NCI-H146 (cell line): ENCODE data around the gene MYH7B.
A peak's percentile ranks its signal among the peaks of the same experiment; 100 is the strongest.

Experiments used
- DNase-seq: peaks from one replicate; lab custom pipeline; 2025; lab: John Stamatoyannopoulos, UW

Gene MYH7B

DNA sequence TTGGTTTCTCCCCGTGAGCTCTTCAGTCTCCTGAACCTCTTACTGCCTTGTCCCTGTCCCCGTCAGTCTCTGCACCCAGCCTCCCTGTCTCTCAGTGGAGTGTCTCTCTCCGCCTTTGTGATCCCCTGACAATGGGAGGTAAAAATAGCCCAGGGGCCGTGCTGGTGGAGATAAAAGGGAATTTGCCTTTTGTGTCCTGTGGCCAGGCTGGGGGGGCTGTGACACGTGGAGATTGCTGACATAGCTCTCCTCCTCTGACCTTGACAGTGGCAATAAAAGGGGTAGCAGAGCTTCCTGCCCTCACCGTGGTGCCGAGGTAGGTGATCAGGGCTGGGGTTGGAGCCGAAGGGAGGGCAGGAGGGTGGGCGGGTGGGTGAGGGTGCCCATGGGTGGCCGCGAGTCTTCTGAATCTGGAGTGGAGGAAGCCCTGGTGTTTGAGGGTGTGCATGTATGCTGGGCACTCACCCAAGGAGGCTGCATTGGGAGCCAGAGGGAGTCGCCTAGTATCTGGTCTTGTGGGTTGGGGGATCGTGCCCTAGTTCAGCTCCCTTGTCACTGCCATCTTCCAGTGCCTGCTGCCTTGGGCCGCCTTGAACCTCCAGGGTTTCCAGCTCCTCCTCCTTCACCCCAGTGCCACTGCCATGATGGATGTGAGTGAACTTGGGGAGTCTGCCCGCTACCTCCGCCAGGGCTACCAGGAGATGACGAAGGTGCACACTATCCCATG lies 21.9 kb downstream of the MYH7B start:
- DNase-seq: peak; percentile 49

GRCh38 chr20:34978092-34978744 lies 22.6 kb downstream of the MYH7B start:
- no peak for DNase-seq

DNA sequence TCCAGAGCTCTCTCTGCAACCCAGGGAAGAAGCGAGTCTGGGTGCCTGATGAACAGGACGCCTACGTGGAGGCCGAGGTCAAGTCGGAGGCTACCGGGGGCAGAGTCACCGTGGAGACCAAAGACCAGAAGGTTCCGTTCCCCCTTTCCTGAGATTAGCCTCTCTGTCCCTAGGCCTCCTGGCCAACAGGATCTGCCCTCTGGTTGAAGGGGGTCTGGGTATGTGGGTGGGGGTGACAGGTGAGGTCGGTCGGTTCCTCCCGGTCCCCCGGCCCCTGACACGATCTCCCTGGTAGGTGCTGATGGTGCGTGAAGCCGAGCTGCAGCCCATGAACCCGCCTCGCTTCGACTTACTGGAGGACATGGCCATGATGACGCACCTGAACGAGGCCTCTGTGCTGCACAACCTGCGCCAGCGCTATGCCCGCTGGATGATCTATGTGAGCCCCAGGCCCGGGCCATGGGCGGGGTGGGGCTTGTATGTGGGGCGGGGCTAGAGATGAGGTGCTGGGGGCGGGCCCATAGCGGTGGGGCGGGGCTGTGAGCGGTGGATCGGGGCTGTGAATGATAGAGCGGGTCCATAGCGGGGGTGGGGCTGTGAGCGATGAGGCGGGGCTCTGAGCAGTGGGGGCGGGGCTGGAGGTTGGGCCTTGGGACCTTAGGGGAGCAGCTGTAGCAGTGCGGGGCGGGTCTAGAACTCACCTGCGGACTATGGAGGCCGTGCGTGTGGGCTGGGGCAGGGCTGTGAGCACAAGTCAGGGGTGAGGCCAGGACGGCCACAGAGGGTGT lies 23.9 kb downstream of the MYH7B start:
- DNase-seq: no peak

- peak; percentile 16 for DNase-seq
Observed at GRCh38 chr20:34980543-34981233, 25.0 kb downstream of the MYH7B start.

GRCh38 chr20:34982270-34983088 lies 26.8 kb downstream of the MYH7B start:
- DNase-seq: no peak

DNA sequence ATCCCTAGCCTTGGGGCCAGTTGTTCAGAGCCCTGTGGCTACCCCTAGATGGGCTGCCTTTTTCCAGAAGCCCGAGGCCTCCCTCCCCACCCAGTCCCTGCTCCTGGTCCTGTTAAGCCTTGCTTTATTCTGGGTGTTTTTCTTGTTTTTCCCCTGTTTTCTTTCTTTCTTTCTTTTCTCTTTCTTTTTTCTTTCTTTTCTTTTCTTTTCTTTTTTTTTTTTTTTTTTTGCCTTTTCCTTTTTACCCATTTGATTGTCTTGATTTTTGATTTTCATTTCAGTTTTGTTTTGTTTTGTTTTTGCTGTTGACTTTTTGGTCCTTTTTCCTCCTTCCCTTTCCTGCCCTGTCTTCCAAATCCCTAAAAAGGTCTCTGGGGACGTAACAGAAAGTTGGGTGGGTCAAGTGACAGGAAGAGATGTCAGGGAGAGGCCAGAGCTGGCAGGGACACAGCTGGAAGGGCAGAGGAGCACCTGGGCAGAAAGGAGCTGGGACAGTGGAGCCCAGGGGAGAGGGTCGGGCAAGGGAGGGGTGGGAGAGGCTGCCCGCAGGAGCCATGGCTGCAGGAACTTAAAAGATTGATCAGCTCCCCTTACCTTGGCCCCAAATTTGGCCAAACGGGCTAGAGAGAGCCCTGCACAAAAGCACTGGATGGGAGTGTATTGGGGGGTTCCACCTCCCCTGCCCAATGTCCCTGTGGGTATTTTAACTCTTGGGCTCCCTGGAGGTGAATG lies 27.6 kb downstream of the MYH7B start:
- DNase-seq: no peak

- DNase-seq: peak; percentile 96
Observed at GRCh38 chr20:34983995-34984735, 28.5 kb downstream of the MYH7B start.

DNA sequence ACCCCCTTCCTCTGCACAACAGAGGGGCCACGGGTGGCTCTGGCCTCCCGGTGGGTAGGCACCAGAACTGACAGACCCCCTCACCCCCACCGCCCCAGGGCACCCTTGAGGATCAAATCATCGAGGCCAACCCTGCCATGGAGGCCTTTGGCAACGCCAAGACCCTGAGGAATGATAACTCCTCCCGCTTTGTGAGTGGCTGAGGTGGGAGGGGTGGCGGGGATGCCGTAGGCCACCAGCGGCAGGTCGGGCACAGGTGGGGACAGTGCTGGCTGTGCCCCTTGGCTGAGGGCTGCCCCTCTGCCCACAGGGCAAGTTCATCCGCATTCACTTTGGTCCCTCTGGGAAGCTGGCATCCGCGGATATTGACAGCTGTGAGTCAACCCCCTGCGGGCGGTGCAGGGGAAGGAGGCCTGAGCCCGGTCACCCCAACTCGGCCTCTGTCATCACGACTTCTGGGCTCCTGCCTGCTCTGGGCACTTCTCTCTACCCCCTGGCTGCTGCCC lies 29.1 kb downstream of the MYH7B start:
- no peak for DNase-seq

DNA sequence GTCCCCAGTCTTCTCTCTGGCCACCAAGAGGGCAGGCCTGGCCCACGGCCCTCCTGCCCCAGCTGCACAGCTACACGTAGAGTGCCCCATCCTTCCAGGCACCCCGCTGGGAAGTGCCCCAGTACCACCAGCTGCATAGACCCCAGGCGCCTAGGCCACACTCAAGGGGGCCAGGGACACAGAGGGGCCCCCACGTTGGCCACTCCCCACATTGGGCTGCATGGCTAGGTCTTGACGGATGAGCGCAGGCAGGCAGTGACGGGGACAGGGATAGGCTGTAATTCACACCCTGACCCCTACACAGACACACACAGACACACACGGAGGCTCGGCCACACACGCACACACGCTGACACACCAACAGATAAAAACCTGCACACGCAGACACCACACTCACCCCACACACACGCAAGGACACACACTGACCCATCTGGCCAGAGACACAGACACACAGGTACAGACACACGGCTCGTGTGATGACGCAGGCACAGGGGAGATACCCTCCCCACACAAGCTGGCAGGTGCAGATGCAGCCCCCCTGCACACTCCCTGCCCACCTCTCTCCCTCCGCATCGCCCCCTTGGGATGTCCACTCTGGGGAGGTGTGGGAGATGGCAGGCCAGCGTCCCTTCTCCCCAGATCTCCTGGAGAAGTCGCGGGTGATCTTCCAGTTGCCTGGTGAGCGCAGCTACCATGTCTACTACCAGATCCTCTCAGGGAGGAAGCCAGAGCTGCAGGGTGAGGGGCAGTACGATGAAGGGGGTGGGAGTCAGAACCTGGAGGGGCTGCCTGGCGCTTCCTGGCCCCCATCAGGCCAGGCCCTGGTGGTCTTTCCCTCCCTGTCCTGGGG lies 30.0 kb downstream of the MYH7B start:
- no peak for DNase-seq

- no peak for DNase-seq
Observed at GRCh38 chr20:34986311-34987287, 30.9 kb downstream of the MYH7B start.

GRCh38 chr20:34987288-34988190 lies 31.9 kb downstream of the MYH7B start:
- DNase-seq: no peak

DNA sequence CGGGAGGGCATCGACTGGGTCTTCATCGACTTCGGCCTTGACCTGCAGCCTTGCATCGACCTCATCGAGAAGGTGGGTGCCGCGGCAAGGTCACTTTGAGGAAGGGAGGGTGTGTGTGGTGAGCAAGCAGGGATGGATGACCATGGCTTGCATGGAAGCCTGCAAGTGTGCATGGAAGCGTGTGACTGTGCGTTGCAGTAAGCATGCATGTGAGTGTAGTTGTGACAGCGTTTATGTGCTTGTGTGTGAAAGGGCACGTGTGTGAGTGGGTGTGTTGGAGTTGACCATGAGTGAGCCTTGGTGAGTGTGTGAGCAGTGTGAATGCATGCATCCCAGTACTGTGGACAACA lies 32.5 kb downstream of the MYH7B start:
- DNase-seq: no peak

DNA sequence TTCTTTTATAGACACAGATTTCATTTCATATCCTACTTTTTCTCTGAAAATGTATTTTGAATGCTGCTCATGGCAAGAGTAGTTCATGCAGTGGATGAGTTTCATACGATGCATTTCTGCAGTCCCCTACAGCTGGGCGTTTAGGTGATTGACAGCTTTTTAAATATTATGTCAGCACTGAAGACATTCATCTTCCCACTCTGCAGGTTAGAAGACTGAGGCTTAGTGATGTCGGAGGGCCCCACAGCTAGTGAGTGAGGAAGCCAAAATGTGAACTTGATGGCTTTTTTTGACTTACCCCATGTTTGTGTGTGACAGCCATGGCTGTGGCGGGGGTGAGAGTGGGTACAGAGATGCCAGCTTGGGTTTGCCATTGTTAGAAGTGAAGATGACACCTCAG lies 33.5 kb downstream of the MYH7B start:
- no peak for DNase-seq

- DNase-seq: no peak
Observed at GRCh38 chr20:34989670-34990069, 34.0 kb downstream of the MYH7B start.

- no peak for DNase-seq
Observed at GRCh38 chr20:34990231-34990630, 34.6 kb downstream of the MYH7B start.

GRCh38 chr20:34990661-34991214 lies 35.1 kb downstream of the MYH7B start:
- no peak for DNase-seq
